Ovary (tissue), 3 donors: ENCODE data around the gene ACO2.

Source experiments
- POLR2A ChIP-seq: fragments of 450-650 bp; IDR thresholded peaks from one replicate; pipeline ENCODE4 v1.6.1; 2017; ENCODE audit warnings: antibody characterized with exemption, mild to moderate bottlenecking, moderate library complexity
- TF ChIP-seq, protein P1 (sequence below), 3 donors: fragments of 450-650 bp in 2 of 3; fragments of 200-600 bp in 1 of 3; IDR thresholded peaks; one replicate each; pipeline versions ENCODE4 v1.5.1 to v1.8.0; 2016 to 2022; ENCODE audit warnings: antibody characterized with exemption in 3 of 3, mild to moderate bottlenecking in 1 of 3
- donor health status: DM: no; HTN: no; CAD: no.

DNA sequence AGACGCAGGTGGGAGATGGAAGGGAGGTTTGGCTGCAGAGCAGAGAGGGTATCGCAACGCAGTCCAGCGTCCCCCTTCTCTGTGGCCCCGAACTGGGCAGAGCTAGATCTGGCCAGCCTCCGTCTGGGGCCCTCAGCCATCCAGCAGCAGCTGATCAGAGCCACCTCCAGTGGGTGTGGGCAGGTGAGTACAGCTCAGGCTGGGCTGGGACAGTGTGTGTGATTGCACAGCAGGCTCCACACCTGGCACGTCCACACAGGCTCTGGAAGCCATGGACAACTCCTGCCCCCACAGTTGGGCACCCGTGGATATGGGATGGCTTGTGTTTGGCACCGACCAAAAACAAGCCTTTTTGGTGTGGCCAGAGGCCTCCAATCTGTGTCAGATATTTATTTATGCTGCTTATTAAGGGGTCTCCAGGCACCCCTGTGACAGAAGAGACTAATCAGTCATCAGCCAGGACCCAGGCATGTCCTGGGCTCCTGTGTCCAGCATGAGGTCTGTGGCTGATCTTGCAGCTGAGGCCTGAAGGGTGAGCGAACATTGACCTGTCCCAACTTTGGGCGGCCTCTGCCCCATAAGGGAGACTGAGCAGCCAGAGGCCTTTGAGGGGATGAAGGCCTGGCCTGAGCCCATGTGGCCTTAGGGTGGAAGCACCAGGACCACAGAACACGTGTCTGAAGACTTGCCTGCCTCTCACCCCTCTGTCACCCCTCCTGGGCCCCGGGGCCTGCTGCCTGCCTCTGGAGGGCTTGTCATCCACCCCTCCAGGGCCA is 56.7 kb downstream of the ACO2 start:
- no peak for TF ChIP-seq POLR2A
- TF ChIP-seq, protein P1, sequence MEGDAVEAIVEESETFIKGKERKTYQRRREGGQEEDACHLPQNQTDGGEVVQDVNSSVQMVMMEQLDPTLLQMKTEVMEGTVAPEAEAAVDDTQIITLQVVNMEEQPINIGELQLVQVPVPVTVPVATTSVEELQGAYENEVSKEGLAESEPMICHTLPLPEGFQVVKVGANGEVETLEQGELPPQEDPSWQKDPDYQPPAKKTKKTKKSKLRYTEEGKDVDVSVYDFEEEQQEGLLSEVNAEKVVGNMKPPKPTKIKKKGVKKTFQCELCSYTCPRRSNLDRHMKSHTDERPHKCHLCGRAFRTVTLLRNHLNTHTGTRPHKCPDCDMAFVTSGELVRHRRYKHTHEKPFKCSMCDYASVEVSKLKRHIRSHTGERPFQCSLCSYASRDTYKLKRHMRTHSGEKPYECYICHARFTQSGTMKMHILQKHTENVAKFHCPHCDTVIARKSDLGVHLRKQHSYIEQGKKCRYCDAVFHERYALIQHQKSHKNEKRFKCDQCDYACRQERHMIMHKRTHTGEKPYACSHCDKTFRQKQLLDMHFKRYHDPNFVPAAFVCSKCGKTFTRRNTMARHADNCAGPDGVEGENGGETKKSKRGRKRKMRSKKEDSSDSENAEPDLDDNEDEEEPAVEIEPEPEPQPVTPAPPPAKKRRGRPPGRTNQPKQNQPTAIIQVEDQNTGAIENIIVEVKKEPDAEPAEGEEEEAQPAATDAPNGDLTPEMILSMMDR (IDR thresholded peaks at IDR 0.05): no peak
